EH (cell line): ENCODE results near the gene SLC5A2.

Experiments
- DNase-seq: peaks from one replicate; pipeline ENCODE4 v3.0.0-alpha.2; 2015; ENCODE audit warnings: low read depth

Gene SLC5A2

DNA sequence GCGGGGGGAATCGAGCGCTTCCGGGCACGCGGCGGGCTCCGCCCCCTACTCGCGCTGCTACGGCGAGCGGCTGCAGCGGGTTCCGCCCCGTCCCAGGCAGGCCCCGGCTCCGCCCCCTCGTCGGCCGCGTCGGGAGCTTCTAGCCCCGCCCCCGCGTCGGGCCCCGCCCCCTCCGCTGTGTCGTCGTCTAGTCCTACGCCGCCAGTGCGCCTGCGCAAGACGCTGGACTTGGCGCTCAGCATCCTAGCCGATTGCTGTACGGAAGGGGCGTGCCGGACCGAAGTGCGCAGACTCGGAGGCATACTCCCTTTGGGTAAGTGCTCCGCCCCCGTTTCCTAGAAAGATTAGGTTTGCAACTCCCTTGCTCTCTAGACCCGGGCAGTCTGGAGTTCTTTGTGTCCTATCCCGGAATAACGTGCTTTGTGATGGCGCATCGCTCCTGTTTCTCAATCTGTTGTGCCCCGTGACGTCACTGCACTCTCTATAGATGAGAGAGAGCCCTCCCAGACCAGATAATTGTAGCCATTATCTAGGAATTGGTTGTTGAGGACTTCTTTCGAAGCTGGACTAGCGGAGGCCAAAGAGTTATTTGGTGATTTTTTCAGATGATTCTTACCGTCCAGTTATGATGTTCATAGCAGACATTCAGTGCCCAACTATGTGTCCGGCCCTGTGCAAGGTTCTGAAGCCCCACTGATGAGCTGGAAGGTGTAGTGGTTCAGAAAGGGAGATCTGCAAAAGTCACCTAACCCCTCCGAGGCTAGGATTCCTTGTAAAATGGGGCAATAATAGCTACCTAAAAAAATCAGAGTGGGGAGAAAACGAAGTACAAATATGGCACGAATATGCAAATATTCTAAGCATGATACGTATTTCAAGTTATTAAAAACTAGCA is 23.0 kb upstream of the SLC5A2 start:
- peak; percentile 100 for DNase-seq

DNA sequence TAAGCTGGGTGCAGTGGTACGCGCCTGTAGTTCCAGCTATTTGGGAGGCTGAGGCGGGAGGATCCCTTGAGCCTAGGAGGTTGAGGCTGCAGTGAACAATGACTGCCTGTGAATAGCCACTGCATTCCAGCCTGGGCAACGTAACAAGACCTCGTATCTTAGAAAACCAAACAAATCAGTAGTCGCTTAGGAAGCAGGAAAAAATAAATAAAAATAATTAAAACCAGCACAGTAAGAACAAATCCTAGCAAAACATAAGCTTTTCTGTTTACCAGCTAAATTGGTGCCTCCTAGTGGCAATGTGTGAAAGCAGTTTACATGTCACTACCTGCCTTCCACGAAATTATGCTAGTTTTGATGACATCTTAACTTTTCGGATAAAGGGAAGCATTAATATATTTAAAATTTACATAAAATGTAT is 22.3 kb upstream of the SLC5A2 start:
- peak; percentile 76 for DNase-seq

DNA sequence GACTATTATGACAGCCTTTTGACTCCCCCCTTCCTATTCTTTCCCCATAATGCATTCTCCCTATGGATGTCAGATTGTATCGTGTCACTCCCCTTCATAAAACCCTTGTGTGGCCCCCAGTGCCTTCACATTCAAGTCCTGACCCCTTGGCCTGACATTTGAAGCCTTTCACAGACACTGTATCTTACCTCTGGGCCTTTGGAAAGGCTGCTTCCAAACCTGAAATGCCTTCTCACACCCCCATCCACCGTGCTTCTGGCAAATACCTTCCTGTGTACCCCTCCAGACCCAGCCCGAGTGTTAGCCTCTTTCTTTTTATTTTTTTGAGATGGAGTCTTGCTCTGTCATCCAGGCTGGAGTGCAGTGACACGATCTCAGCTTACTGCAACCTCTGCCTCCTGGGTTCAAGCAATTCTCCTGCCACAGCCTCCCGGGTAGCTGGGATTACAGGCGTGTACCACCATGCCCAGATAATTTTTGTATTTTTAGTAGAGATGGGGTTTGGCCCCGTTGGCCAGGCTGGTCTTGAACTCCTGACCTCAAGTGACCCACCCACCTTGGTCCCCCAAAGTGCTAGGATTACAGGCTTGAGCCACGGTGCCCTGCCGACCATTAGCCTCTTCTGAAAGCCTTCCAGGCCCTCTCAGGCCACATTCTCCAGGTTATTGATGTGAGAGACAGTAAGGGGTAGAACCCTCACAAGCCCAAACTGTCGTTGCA is 21.6 kb upstream of the SLC5A2 start:
- no peak for DNase-seq

DNA sequence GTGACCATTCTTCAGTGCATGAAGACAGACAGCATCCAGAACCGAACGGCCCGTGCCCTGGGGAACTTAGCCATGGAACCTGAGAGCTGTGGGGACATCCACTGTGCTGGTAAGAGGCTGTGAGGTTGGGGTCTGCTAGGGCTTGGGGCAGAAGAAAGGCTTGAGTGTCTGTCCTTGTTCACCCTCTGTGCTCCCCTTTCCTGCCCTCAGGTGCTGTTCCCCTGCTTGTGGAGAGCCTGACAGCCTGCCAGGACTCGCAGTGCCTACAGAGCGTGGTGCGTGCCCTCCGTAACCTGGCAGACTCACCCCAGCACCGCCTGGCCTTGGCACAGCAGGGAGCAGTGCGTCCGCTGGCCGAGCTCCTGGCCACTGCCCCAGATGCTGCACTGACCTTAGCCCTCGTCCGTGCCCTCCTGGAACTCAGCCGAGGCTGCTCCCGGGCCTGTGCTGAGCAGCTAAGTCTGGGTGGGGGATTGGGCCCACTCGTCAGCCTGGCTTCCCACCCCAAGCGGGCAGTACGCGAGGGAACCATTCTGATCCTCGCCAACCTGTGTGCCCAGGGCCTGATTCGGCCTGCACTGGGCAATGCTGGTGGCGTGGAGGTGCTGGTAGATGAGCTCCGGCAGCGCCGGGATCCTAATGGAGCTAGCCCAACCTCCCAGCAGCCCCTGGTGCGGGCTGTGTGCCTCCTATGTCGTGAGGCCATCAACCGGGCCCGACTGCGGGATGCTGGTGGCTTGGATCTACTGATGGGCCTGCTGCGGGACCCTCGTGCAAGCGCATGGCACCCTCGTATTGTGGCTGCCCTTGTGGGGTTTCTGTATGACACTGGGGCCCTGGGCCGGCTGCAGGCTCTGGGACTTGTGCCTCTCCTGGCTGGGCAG is 20.8 kb upstream of the SLC5A2 start:
- DNase-seq = no peak

DNA sequence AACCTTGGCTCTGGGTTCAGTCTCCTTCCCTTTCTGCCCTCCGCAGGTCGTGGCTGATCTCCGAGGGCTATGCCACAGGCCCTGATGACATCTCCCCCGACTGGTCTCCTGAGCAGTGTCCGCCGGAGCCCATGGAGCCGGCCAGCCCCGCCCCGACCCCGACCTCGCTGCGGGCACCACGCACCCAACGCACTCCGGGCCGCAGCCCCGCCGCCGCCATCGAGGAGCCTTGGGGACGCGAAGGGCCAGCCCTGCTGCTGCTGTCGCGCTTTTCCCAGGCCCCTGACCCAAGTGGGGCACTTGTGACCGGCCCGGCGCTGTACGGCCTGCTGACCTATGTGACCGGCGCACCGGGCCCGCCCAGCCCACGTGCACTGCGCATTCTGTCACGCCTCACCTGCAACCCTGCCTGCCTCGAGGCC is 18.6 kb upstream of the SLC5A2 start:
- DNase-seq = no peak

DNA sequence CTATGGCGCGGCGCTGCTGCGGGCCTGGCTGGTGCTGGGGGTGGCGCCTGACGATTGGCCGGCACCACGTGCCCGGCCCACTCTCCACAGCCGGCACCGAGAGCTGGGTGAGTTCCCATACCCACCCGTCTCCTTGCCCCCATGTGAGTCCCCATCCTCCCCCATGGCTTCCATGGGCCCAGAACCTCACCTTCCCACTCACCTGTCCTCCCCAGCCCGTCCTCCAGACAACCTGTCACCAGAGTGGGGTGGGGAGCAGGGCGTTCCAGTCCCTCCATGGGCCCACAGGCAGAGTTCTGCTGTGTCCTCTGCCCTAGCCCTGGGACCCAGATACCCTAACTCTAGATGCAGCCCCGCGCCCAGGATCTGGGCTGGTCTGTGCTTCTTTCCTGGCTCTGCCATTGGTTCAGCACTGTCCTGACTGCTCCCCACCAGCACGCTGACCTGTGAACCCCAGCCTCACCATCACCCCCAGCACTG is 18.1 kb upstream of the SLC5A2 start:
- no peak for DNase-seq

DNA sequence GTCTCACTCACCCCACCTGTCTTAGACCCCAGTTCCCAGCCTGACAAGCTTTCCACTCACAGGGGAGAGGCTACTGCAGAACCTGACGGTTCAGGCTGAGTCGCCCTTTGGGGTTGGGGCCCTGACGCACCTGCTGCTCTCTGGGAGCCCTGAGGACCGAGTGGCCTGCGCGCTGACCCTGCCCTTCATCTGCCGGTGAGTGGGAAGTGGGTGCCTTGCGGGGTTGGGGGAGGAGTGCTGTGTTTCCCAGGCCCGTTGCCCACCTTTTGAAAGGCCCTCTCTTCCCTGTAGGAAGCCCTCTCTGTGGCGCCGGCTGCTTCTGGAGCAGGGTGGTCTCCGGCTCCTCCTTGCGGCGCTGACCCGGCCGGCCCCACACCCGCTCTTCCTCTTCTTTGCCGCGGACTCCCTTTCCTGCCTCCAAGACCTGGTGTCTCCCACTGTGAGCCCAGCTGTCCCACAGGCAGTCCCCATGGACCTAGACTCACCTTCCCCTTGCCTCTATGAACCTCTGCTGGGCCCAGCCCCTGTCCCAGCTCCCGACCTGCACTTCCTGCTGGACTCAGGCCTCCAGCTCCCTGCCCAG is 17.0 kb upstream of the SLC5A2 start:
- DNase-seq = no peak

DNA sequence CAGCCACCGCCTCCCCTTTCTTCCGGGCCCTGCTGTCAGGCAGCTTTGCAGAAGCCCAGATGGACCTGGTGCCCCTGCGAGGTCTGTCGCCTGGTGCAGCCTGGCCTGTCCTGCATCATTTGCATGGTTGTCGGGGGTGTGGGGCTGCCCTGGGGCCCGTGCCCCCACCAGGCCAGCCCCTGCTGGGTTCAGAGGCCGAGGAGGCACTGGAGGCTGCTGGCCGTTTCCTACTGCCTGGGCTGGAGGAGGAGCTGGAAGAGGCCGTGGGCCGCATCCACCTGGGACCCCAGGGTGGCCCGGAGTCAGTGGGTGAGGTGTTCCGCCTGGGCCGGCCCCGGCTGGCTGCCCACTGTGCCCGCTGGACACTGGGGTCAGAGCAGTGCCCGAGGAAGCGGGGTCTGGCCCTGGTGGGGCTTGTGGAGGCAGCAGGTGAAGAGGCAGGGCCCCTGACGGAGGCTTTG is 16.5 kb upstream of the SLC5A2 start:
- no peak for DNase-seq

DNA sequence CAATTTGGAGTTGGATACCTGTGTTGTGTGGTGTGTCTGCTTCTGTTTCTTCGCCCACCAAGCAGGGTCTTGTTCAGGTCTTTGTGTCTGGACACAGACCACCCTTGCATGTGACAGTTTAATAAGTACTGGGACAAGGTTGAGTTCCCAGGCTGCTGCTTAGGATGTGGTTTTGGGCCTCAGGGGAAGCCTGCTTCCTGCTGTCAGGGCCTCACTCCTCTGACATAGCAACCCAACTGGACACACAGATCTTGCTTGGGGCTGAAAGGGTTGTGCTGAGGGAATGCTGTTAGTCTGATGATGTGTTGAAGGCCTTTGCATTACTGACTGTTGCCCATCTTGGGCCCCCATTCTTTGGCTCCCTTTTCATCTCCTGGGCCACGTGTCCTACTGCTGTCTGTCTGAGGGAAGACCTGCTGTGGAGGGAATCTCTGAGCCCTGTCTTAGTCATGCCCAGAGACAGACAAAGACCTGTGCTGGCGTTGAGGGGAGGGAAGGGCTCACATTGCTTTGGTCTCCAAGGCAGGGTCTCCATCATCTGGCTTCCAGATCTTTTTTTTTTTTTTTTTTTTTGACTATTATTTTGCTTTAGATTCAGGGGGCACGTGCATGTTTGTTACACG is 15.7 kb upstream of the SLC5A2 start:
- DNase-seq = peak; percentile 51

DNA sequence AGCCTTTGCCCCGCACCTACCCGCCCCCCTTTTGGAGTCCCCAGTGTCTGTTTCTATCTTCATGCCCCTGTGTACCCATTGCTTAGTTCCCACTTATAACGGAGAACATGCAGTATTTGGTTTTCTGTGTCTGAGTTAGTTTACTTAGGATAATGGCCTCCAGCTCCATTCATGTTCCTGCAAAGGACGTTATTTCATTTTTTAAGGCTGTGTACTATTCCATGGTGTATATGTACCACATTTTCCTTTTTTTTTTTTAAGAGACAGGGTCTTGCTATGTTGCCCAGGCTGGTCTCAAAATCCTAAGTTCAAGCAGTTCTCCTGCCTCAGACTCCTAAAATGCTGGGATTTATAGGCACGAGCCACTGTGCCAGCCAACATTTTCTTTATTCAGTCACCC is 15.1 kb upstream of the SLC5A2 start:
- DNase-seq = no peak

DNA sequence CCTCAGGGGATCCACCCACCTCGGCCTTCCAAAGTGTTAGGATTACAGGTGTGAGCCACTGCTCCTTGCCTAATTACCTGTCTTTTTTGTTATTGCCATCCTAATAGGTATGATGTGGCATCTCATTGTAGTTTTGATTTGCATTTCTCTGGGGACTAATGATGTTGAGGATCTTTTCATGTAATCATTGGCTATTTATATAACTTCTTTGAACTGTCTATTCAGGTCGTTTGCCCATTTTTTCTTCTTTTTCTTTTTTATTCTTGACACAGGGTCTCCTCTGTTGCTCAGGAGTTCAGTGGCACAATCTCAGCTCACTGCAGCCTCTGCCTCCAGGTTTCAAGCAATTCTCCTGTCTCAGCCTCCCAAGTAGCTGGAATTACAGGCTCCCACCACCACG is 12.3 kb upstream of the SLC5A2 start:
- DNase-seq = no peak

DNA sequence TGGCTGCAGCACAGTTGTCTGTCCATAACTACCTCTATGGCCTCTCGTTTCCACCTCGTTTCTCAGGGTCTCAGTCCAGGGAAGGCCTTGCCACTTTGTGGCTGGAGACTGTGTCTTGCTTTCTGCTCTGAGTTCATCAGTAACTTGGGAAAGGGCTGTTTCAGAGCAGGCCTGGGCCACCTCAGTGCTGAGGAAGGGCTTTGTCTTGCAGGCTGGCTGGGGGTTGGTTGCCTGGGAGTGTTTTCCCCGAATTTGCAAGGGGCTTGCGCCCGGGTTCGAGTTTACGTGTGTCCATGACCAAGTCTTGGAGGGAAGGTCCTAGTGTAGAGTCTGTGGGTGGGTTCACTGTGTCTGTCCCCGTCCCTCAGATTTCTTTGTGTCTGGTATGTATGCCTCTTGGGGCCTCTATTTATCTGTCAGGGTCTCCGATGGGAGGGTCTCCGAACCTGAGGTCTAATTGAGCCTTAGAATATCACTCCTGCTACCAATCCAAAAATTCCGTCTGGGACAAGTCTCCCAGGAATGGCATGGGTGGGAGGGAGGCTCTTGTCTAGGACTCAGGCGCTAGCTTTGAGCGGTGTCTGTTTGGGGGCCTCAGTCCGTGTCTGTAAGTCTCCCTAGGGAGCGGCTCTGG is 11.6 kb upstream of the SLC5A2 start:
- DNase-seq = no peak

DNA sequence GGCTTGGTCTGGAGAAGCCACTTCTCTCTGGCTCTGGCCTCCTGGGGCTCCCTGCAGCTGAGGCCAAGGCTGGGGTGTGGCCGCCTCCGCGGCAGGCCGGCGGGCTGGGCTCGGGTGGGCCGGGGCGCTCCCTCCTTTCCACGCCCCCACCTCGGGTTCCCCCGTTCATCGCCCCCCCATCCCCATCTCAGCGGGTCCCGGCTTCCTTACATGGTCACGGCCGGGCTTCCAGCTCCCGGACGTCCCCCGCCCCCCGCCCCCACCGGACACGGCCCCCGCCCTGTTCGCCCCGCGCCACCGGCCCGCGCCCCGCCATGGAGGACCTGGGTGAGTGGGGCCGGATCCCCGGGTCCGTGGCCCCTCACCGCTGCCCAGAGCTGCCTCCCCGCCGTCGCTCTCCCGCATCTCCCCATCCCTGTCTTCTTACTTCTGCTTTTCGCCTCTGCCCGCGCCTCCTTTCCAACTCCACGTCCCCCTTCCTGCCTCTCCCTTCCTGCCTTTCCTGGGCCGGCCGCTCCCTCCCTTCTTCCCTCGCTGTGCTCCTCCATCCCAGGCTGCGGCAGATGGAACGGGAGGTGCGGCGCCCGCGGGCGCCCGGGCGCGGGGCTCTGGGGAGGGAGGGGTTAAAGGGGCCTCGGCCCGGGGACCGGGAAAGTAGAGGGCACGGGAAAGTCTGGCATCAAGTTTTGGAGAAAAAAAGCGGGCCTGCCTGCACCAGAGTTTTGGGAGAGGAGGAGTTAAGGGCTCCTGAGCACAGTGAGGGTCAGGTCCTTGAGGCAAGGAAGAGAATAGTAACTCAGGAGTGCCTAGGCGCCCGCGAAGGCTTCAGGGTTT is 10.8 kb upstream of the SLC5A2 start, which contains the start of gene TGFB1I1:
Gene TGFB1I1 (plus strand): TSS at position 278 of the 834 bp plus-strand sequence. CDS start 37 bp downstream, at position 315.
- peak; percentile 95 for DNase-seq

DNA sequence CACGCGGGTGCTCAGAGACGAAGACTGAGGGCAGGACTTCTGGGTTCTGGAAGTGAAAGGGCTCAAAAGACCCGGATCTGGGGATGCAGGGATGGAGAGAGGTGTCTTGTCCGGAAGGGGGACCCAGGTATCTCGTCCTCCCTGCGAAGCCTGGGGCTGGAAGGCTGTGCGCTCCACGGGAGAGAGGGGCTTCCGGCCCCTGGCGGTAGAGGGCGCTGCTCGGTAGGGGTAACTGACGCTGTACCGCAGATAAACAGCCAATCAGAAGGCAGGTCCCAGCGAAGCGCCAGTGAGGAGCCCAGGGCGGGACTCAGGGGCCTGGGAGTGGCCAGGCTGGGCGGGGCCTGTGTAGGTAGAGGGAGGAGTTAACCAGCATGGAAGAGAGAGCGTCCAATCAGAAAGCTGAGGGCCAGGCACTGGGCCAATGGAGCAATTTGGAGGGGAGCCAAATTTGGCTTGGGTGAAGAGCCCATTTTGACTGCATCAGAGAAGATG is 10.2 kb upstream of the SLC5A2 start:
- DNase-seq = peak; percentile 96

DNA sequence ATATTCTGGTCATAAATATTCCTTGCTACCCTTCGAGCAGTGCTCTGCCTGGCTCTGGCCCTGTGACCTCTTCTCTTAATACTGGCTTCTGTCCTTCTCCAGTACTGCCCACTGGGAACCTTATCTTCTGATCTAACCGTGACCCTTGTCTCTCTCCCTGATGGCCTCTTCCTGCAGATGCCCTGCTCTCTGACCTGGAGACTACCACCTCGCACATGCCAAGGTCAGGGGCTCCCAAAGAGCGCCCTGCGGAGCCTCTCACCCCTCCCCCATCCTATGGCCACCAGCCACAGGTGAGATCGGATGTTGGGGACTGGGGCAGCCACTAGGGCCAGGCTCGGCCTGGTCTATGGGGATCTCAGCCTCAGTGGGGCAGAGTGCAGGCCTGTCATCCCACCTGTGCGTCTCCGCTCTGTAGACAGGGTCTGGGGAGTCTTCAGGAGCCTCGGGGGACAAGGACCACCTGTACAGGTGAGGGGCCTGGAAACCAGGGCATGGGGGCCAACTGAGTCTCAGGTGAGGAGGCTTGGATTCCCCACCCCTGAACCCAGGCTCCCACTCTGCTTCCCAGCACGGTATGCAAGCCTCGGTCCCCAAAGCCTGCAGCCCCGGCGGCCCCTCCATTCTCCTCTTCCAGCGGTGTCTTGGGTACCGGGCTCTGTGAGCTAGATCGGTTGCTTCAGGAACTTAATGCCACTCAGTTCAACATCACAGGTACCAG is 9.5 kb upstream of the SLC5A2 start:
- DNase-seq = no peak

DNA sequence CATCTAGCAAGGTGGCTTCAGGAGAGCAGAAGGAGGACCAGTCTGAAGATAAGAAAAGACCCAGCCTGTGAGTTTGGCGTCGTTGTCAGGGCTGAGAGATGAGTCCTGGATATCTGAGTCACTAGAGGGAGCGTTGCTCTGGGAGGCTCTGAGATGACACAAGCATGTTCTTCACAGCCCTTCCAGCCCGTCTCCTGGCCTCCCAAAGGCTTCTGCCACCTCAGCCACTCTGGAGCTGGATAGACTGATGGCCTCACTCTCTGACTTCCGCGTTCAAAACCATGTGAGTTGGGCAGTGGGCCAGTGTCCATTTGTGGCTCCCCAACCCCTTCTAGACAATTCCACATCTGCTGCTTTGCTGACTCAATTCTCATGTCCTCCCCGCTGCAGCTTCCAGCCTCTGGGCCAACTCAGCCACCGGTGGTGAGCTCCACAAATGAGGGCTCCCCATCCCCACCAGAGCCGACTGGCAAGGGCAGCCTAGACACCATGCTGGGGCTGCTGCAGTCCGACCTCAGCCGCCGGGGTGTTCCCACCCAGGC is 8.7 kb upstream of the SLC5A2 start:
- peak; percentile 94 for DNase-seq

DNA sequence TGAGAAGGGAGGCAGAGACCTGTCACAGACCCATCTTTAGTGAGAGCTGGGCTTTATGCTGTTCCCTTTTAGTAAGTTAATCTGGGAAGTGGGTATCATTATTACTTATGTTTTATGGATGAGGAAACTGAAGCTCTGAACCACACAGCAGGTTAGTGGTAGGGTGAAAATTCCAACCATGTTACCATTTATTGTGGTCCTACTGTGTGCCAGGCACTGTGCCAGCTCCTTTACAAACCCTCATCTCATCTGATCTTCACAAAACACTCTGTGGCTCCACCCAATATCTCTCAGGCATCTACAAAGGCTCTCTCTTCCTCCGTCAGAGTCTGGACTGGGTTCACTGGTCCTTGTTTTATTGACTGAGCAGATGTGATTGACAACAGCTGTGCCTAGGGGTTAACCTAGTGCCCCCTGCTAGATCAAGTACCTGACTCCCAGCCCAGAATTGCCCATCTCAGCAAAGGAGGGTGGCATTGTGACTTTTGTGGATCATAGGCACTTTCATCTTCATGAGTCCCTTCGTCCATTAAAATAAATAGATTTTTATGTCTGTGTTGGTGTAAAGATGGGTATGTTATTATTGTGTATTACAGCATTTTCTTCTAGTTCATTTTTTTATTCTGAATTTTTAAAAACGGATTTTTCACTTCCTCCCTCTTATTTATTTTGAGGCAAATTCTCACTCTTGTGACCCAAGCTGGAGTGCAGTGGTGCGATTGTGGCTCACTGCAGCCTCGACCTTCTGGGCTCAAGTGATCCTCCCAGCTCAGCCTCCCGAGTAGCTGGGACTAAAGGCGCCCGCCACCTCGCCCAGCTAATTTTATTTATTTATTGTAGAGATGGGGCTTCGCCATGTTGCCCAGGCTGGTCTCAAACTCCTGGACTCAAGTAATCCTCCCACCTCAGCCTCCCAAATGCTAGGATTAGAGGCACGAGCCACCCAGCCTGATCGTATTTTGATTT is 7.9 kb upstream of the SLC5A2 start:
- DNase-seq = no peak
